GM18498 (cell line): ENCODE measurements around the gene RNF166.
A peak's percentile ranks its signal among the peaks of the same experiment; 100 is the strongest.

Experiments
- ATAC-seq: cut with Tn5 transposase; IDR thresholded peaks from one replicate; pipeline ENCODE4 v1.9.1; 2021; ENCODE audit warnings: mild to moderate bottlenecking, moderate library complexity; ENCODE audit not compliant: unreplicated experiment

Gene RNF166

GRCh38 chr16:88694221-88695087, 11.8 kb downstream of the RNF166 start:
- no peak for ATAC-seq

- ATAC-seq, result no peak
These were observed 12.6 kb downstream of the RNF166 start for GRCh38 chr16:88693420-88694177.

GRCh38 chr16:88692861-88693260, 13.3 kb downstream of the RNF166 start:
- no peak for ATAC-seq

- no peak for ATAC-seq
These were observed 14.2 kb downstream of the RNF166 start for GRCh38 chr16:88691924-88692560.

GRCh38 chr16:88691129-88691813, 14.9 kb downstream of the RNF166 start:
- no peak for ATAC-seq

GRCh38 chr16:88690341-88691128, 15.7 kb downstream of the RNF166 start:
- no peak for ATAC-seq

GRCh38 chr16:88688013-88688778, 18.0 kb downstream of the RNF166 start:
- ATAC-seq, result no peak

GRCh38 chr16:88687676-88688012, 18.6 kb downstream of the RNF166 start:
- ATAC-seq, result no peak

- no peak for ATAC-seq
These were observed 19.0 kb downstream of the RNF166 start for GRCh38 chr16:88687254-88687576.

- ATAC-seq, result peak; percentile 78
These were observed 19.6 kb downstream of the RNF166 start, which contains the start of gene SNAI3 for GRCh38 chr16:88686439-88687253. TSS of gene SNAI3 (minus strand) at chr16:88686507. CDS start at chr16:88686406, 101 bp downstream.

- ATAC-seq, result peak; percentile 11
These were observed 20.2 kb downstream of the RNF166 start for GRCh38 chr16:88686062-88686438.

- no peak for ATAC-seq
These were observed 20.8 kb downstream of the RNF166 start for GRCh38 chr16:88685156-88686061.

GRCh38 chr16:88684569-88685155, 21.5 kb downstream of the RNF166 start:
- ATAC-seq, result no peak

GRCh38 chr16:88681709-88682451, 24.3 kb downstream of the RNF166 start:
- ATAC-seq, result peak; percentile 66

GRCh38 chr16:88681084-88681680, 25.0 kb downstream of the RNF166 start:
- no peak for ATAC-seq

- no peak for ATAC-seq
These were observed 25.6 kb downstream of the RNF166 start for GRCh38 chr16:88680554-88681083.
